IPS-20b (cell line): ENCODE data around the gene H1-8.
"Not testable (repeated sequence)": the region's sequence is repeated elsewhere in the genome, so short reads cannot be mapped to it uniquely, and the experiment has no call there.

Experiments
- H3K27ac ChIP-seq: one replicate; pipeline ENCODE4 v1.5.1; 2013; ENCODE audit warnings: low read length
- H3K27me3 ChIP-seq: 2 replicates; pipeline ENCODE4 v1.6.1; 2013; ENCODE audit warnings: mild to moderate bottlenecking, low read length, inconsistent platforms; ENCODE audit not compliant: insufficient read depth
- H3K36me3 ChIP-seq: 2 replicates; pipeline ENCODE4 v1.6.1; 2013; ENCODE audit warnings: low read depth, mild to moderate bottlenecking, inconsistent platforms, low read length, moderate library complexity; ENCODE audit not compliant: insufficient read depth
- H3K4me1 ChIP-seq: 2 replicates; pipeline ENCODE4 v1.6.1; 2013; ENCODE audit warnings: mild to moderate bottlenecking, control low read depth, inconsistent platforms, low read length, moderate library complexity; ENCODE audit not compliant: insufficient read depth
- H3K4me3 ChIP-seq: 2 replicates; pipeline ENCODE4 v1.5.1; 2013; ENCODE audit warnings: mild to moderate bottlenecking, low read length, inconsistent platforms
- H3K9ac ChIP-seq: 2 replicates; pipeline ENCODE4 v1.6.1; 2013; ENCODE audit warnings: low read depth, mild to moderate bottlenecking, inconsistent platforms, low read length, moderate library complexity
- H3K9me3 ChIP-seq: 2 replicates; pipeline ENCODE4 v1.6.1; 2013; ENCODE audit warnings: mild to moderate bottlenecking, low read depth, low read length, inconsistent platforms; ENCODE audit not compliant: insufficient read depth

Gene H1-8

DNA sequence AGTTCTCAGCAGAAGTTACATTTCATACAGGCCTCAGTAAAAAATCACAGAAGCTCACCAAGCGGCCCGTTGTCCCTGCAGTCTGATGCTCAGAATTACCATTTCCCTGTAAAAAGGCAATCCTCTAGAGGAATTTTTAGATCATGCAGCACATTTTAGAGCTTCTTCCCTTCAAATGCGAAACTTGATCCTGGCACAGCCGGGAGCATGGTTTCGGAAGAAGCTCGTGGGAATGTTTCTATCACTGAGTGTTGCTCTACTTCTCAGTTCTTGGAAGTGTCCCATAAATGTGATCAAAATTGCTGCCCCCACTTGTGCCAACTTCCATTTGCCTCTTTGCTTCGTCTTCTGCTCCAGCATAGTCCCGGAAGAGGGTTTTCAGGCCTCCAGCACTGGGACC, 3.8 kb upstream of the H1-8 start:
- Histone ChIP-seq H3K9ac (no peak overlapping the region), H3K4me3 (no peak overlapping the region), H3K9me3 (no peaks in the 10 kb centered on the region), H3K4me1 (peaks cover 5% of the 10 kb centered on the region; the same call in 1 of the 2 replicates), H3K36me3 (no peaks in the 10 kb centered on the region), H3K27ac (no peak overlapping the region), H3K27me3 (no peaks in the 10 kb centered on the region)

- Histone ChIP-seq H3K4me1 (peaks cover 4% of the 10 kb centered on the region; the same call in 1 of the 2 replicates), H3K27ac (no peak overlapping the region), H3K36me3 (no peaks in the 10 kb centered on the region), H3K4me3 (no peak overlapping the region), H3K9ac (no peak overlapping the region), H3K9me3 (no peaks in the 10 kb centered on the region), H3K27me3 (no peaks in the 10 kb centered on the region)
Observed at GRCh38 chr3:129540776-129541516, 2.0 kb upstream of the H1-8 start.

DNA sequence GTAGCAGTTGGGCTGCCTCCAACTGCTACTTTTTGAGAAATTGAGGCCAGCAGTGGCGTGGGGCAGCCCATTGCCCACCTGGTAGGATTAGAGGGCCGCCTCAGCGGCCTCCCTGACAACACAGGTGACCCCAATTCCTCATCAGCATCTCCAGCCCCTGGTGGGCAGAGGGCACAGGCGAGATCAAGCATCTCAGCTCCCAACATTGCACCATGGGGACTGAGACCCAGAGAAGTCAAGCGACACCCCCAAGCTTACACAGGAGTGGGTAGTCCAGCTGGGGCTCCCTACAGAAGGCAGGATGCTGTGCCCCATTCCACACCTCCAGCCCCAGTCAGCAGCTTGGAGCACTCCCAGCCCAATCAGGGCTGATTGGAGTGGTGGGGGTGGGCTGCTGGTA, 228 bp upstream of the H1-8 start:
- Histone ChIP-seq H3K4me3 (no peak overlapping the region), H3K9ac (no peak overlapping the region), H3K27me3 (no peaks in the 10 kb centered on the region), H3K4me1 (peaks cover 4% of the 10 kb centered on the region; the same call in 1 of the 2 replicates), H3K36me3 (no peaks in the 10 kb centered on the region), H3K9me3 (no peaks in the 10 kb centered on the region), H3K27ac (no peak overlapping the region)

- Histone ChIP-seq H3K27me3 (no peaks in the 10 kb centered on the region), H3K9me3 (no peaks in the 10 kb centered on the region), H3K36me3 (no peaks in the 10 kb centered on the region), H3K4me3 (no peak overlapping the region), H3K9ac (no peak overlapping the region), H3K4me1 (peaks cover 2% of the 10 kb centered on the region; the same call in 1 of the 2 replicates), H3K27ac (no peak overlapping the region)
Observed at GRCh38 chr3:129543999-129544398, 1.0 kb downstream of the H1-8 start.

DNA sequence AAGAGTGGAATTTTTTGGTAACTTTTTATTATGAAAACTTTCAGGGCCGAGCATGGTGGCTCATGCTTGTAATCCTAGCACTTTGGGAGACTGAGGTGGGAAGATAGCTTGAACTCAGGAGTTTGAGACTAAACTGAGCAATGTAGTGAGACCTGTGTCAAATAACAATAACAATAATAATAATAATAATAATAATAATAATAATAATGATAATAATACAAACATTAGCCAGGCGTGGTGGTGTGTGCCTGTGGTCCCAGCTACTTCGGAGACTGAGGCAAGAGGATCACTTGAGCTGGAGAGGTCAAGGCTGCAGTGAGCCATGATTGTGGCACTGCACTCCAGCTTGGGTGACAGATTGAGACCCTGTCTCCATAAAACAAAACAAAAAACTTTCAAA, 3.0 kb downstream of the H1-8 start:
- not testable (repeated sequence) for H3K27ac ChIP-seq, H3K9ac ChIP-seq, H3K27me3 ChIP-seq, H3K9me3 ChIP-seq, H3K4me3 ChIP-seq, H3K4me1 ChIP-seq, H3K36me3 ChIP-seq

DNA sequence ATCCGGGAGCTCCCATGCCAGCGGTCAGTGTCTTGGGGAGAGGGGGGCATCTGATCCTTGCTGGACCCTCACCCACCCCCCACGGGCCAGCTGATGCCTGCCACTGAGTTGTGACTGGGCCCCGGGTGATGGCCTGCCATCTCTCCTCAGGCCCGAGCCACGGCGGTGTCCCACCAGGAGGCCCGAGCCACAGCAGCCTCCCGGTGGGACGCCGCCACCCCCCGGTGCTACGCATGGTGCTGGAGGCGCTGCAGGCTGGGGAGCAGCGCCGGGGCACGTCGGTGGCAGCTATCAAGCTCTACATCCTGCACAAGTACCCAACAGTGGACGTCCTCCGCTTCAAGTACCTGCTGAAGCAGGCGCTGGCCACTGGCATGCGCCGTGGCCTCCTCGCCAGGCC, 4.3 kb downstream of the H1-8 start:
- H3K27ac ChIP-seq, result no peak overlapping the region
- H3K9ac ChIP-seq, result no peak overlapping the region
- H3K27me3 ChIP-seq, result no peaks in the 10 kb centered on the region
- H3K36me3 ChIP-seq, result no peaks in the 10 kb centered on the region
- H3K4me3 ChIP-seq, result no peak overlapping the region
- H3K4me1 ChIP-seq, result no peaks in the 10 kb centered on the region
- H3K9me3 ChIP-seq, result no peaks in the 10 kb centered on the region

GRCh38 chr3:129548104-129548965, 5.4 kb downstream of the H1-8 start:
- no peak overlapping the region for H3K9ac ChIP-seq
- H3K36me3 ChIP-seq, result no peaks in the 10 kb centered on the region
- H3K9me3 ChIP-seq, result no peaks in the 10 kb centered on the region
- H3K4me3 ChIP-seq, result no peak overlapping the region
- H3K27me3 ChIP-seq, result no peaks in the 10 kb centered on the region
- no peaks in the 10 kb centered on the region for H3K4me1 ChIP-seq
- no peak overlapping the region for H3K27ac ChIP-seq

GRCh38 chr3:129549006-129549800, 6.2 kb downstream of the H1-8 start:
- no peak overlapping the region for H3K4me3 ChIP-seq
- no peaks in the 10 kb centered on the region for H3K4me1 ChIP-seq
- no peaks in the 10 kb centered on the region for H3K27me3 ChIP-seq
- no peaks in the 10 kb centered on the region for H3K9me3 ChIP-seq
- H3K27ac ChIP-seq, result no peak overlapping the region
- H3K9ac ChIP-seq, result no peak overlapping the region; the same call in 1 of the 2 replicates
- H3K36me3 ChIP-seq, result no peaks in the 10 kb centered on the region

DNA sequence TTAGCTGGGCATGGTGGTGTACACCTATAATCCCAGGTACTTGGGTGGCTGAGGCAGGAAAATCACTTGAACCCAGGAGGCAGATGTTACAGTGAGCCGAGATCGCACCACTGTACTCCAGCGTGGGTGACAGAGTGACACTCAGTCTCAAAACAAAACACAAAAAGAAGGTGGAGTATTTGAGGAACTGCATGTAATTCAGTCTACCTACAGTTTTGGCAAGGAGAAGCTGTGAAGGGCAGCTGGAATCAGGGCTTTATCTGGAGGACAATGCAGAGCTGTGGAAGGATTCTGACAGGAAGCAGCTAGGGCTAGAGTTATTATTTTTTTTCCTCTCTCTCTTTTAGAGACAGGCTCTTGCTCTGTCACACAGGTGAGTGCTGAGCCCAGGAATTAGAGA, 6.8 kb downstream of the H1-8 start:
- Histone ChIP-seq H3K4me3 (no peak overlapping the region), H3K9ac (no peak overlapping the region; the same call in 1 of the 2 replicates)

DNA sequence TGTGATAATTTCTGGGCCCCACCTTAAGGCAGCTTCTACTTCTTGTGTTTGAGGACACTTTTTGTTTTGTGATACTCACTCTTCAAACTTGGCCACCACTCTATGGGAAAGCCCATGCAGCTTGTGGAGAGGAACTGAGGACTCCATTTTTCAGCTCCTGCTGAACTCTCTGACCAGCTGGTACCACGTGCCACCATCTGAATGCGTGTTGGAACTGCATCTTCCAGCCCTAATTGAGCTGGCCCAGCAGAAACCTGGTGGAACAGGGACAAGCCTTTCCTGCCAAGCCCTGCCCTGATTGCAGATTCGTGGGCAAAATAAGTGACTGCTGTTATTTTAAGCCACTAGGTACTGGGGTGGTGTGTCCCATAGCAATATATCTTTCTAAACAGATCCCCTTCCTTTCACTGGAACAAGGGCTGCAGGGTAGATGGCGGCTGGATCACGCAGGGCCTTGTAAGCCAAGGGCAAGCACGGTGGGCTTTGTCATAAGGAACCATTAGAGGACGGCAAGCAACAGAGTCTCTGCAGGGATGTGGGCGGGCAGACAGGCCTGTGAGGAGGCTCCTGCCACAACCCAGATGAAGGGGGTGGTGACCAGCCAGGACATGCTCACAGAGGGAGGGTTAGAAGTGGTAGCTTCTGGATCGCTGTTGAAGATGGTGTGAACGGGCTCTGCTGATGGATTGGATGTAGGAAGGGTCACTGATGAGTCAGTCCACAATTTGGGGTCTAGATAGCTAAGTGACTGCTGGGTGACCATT, 9.5 kb downstream of the H1-8 start:
- H3K4me1 ChIP-seq, result peaks cover 9% of the 10 kb centered on the region; the same call in 1 of the 2 replicates
- H3K4me3 ChIP-seq, result no peak overlapping the region
- H3K27me3 ChIP-seq, result no peaks in the 10 kb centered on the region
- H3K36me3 ChIP-seq, result no peaks in the 10 kb centered on the region
- H3K9ac ChIP-seq, result no peak overlapping the region
- H3K9me3 ChIP-seq, result no peaks in the 10 kb centered on the region
- H3K27ac ChIP-seq, result no peak overlapping the region

More for the DNA sequence above, 6.8 kb downstream of the H1-8 start:
- Histone ChIP-seq H3K27me3 (no peaks in the 10 kb centered on the region), H3K27ac (no peak overlapping the region), H3K4me1 (no peaks in the 10 kb centered on the region), H3K36me3 (no peaks in the 10 kb centered on the region), H3K9me3 (no peaks in the 10 kb centered on the region)

DNA sequence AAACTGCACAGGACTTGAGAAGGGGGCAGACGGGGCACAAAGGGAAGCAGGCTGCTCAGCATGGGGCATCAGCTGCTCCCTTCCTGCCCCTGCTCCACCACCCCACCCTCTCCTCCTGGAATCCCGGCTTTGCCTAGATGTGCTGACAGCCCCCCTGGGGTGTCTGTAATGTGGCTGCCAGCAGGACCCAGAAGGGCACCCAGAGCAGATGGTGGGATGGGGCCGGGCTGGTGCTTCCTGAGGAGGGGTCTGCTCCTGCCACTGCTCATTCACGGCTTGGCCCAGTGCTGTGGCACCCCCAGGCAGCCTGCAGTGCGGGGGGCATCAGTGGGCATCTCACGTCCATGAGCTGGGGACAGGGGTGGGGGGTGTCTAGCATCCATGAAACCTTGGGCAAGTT, 10.2 kb downstream of the H1-8 start:
- Histone ChIP-seq H3K27ac (no peak overlapping the region), H3K36me3 (no peaks in the 10 kb centered on the region), H3K9ac (no peak overlapping the region)

More for the DNA sequence above, 10.2 kb downstream of the H1-8 start:
- no peaks in the 10 kb centered on the region for H3K9me3 ChIP-seq
- H3K27me3 ChIP-seq, result no peaks in the 10 kb centered on the region
- no peak overlapping the region for H3K4me3 ChIP-seq
- H3K4me1 ChIP-seq, result peaks cover 9% of the 10 kb centered on the region; the same call in 1 of the 2 replicates
